HL-60 (cell line): ENCODE measurements around the gene UGT1A5.

Source experiments
- CTCF ChIP-seq: IDR thresholded peaks from one replicate; pipeline ENCODE4 v1.5.1; 2011; ENCODE audit warnings: low read length, control low read depth, inconsistent platforms; ENCODE audit not compliant: insufficient read depth
- GABPA ChIP-seq: IDR thresholded peaks from 2 replicates; pipeline ENCODE4 v1.6.1; 2012; ENCODE audit warnings: low read depth
- POLR2AphosphoS5 ChIP-seq: IDR thresholded peaks from 2 replicates; pipeline ENCODE4 v1.6.1; 2012; ENCODE audit warnings: low read depth
- REST ChIP-seq: IDR thresholded peaks from 2 replicates; pipeline ENCODE4 v1.6.1; 2012; ENCODE audit warnings: low read depth; ENCODE audit not compliant: insufficient replicate concordance

GRCh38 chr2:233674314-233674713 lies 38.4 kb upstream of the UGT1A5 start:
- TF ChIP-seq CTCF: no peak
- no peak for TF ChIP-seq REST
- TF ChIP-seq POLR2AphosphoS5: no peak
- TF ChIP-seq GABPA: no peak
